ENCODE measurements around the gene CCDC6.
"Not testable (repeated sequence)": the region's sequence is repeated elsewhere in the genome, so short reads cannot be mapped to it uniquely, and the experiment has no call there.

Gene CCDC6

GRCh38 chr10:59819265-59819664 lies 87.1 kb downstream of the CCDC6 start:
- DNase-seq (ENCODE audit: insufficient read length, low spot score) (no peak), FAIRE-seq (no peak)

GRCh38 chr10:59817773-59818172 lies 88.6 kb downstream of the CCDC6 start:
- DNase-seq (ENCODE audit: insufficient read length, low spot score) (no peak), FAIRE-seq (no peak)

GRCh38 chr10:59814878-59815277 lies 91.5 kb downstream of the CCDC6 start:
- DNase-seq (ENCODE audit: insufficient read length, low spot score), result no peak
- no peak for FAIRE-seq

GRCh38 chr10:59812519-59813122 lies 93.7 kb downstream of the CCDC6 start:
- no peak for DNase-seq (ENCODE audit: insufficient read length, low spot score)
- FAIRE-seq, result no peak

GRCh38 chr10:59809644-59809974 lies 96.7 kb downstream of the CCDC6 start:
- FAIRE-seq (peak; percentile 53), DNase-seq (ENCODE audit: insufficient read length, low spot score) (no peak)

GRCh38 chr10:59808896-59809643 lies 97.3 kb downstream of the CCDC6 start:
- peak; percentile 16 for DNase-seq (ENCODE audit: insufficient read length, low spot score)
- FAIRE-seq, result peak; percentile 26

GRCh38 chr10:59807629-59808620 lies 98.4 kb downstream of the CCDC6 start:
- no peak for FAIRE-seq
- DNase-seq (ENCODE audit: insufficient read length, low spot score), result no peak

GRCh38 chr10:59805014-59805413 lies 101.3 kb downstream of the CCDC6 start:
- DNase-seq (ENCODE audit: insufficient read length, low spot score) (no peak), FAIRE-seq (no peak)

- DNase-seq (ENCODE audit: insufficient read length, low spot score), result no peak
- FAIRE-seq, result no peak
These were observed 102.1 kb downstream of the CCDC6 start for GRCh38 chr10:59804220-59804619.

- FAIRE-seq (no peak), DNase-seq (ENCODE audit: insufficient read length, low spot score) (no peak)
These were observed 102.6 kb downstream of the CCDC6 start for GRCh38 chr10:59803714-59804113.

- FAIRE-seq (no peak), DNase-seq (ENCODE audit: insufficient read length, low spot score) (no peak)
These were observed 105.2 kb downstream of the CCDC6 start for GRCh38 chr10:59801171-59801570.

GRCh38 chr10:59799421-59799820 lies 106.9 kb downstream of the CCDC6 start:
- DNase-seq (ENCODE audit: insufficient read length, low spot score), result no peak
- no peak for FAIRE-seq

GRCh38 chr10:59793919-59794318 lies 112.4 kb downstream of the CCDC6 start:
- no peak for FAIRE-seq
- no peak for DNase-seq (ENCODE audit: insufficient read length, low spot score)

GRCh38 chr10:59792812-59793211 lies 113.5 kb downstream of the CCDC6 start:
- FAIRE-seq, result no peak

GRCh38 chr10:59791601-59792000 lies 114.8 kb downstream of the CCDC6 start:
- no peak for FAIRE-seq
- no peak for DNase-seq (ENCODE audit: insufficient read length, low spot score)

More at GRCh38 chr10:59792812-59793211, 113.5 kb downstream of the CCDC6 start:
- no peak for DNase-seq (ENCODE audit: insufficient read length, low spot score)

GRCh38 chr10:59790080-59790479 lies 116.3 kb downstream of the CCDC6 start:
- not testable (repeated sequence) for FAIRE-seq; DNase-seq (ENCODE audit: insufficient read length, low spot score)

GRCh38 chr10:59788914-59789313 lies 117.4 kb downstream of the CCDC6 start:
- FAIRE-seq; DNase-seq (ENCODE audit: insufficient read length, low spot score): not testable (repeated sequence)

GRCh38 chr10:59787032-59787431 lies 119.3 kb downstream of the CCDC6 start:
- DNase-seq (ENCODE audit: insufficient read length, low spot score); FAIRE-seq: not testable (repeated sequence)

- not testable (repeated sequence) for FAIRE-seq; DNase-seq (ENCODE audit: insufficient read length, low spot score)
These were observed 120.9 kb downstream of the CCDC6 start for GRCh38 chr10:59785476-59785875.

- no peak for DNase-seq (ENCODE audit: insufficient read length, low spot score)
- no peak for FAIRE-seq
These were observed 124.8 kb downstream of the CCDC6 start for GRCh38 chr10:59781511-59781910.

All from GM19239 (cell line).